Endodermal cell (in vitro differentiated cells): ENCODE measurements around the gene GATA2. TPM values are rescaled to one million over a fixed set of nuclear protein-coding genes. Genes with fewer than 3 reads are reported as not detected.

ENCODE experiments used
- DNase-seq: peaks from one replicate; pipeline ENCODE4 v3.0.0-alpha.2; 2017
- H3K27ac ChIP-seq: 2 replicates; pipeline ENCODE4 v1.5.1; 2013; ENCODE audit warnings: mild to moderate bottlenecking, low read depth, low read length, moderate library complexity
- H3K27me3 ChIP-seq: 2 replicates; pipeline ENCODE4 v1.6.1; 2013; ENCODE audit warnings: mild to moderate bottlenecking, low read length, moderate library complexity; ENCODE audit not compliant: insufficient read depth, control insufficient read depth, poor library complexity, severe bottlenecking
- H3K36me3 ChIP-seq: 2 replicates; pipeline ENCODE4 v1.7.0; 2013; ENCODE audit warnings: mild to moderate bottlenecking, low read length, moderate library complexity; ENCODE audit not compliant: control insufficient read depth, insufficient read depth
- H3K4me1 ChIP-seq: one replicate; pipeline ENCODE4 v1.7.0; 2013; ENCODE audit warnings: low read length; ENCODE audit not compliant: control insufficient read depth, insufficient read depth
- H3K4me3 ChIP-seq: 2 replicates; pipeline ENCODE4 v1.5.1; 2013; ENCODE audit warnings: mild to moderate bottlenecking, low read length, moderate library complexity
- H3K9ac ChIP-seq: 2 replicates; pipeline ENCODE4 v1.6.1; 2013; ENCODE audit warnings: mild to moderate bottlenecking, low read length, moderate library complexity; ENCODE audit not compliant: poor library complexity, severe bottlenecking; ENCODE audit errors: extremely low read depth
- H3K9me3 ChIP-seq: 2 replicates; pipeline ENCODE4 v1.6.1; 2013; ENCODE audit warnings: mild to moderate bottlenecking, low read length, moderate library complexity; ENCODE audit not compliant: control insufficient read depth
- H3K27ac Mint-ChIP-seq: 2 replicates; pipeline ENCODE4 v1.8.0; 2020; ENCODE audit warnings: mixed read lengths
- H3K27me3 Mint-ChIP-seq: 2 replicates; pipeline ENCODE4 v1.8.0; 2021; ENCODE audit warnings: mild to moderate bottlenecking, mixed read lengths; ENCODE audit not compliant: insufficient read depth
- H3K36me3 Mint-ChIP-seq: 2 replicates; pipeline ENCODE4 v1.8.0; 2020; ENCODE audit warnings: low read depth, mixed read lengths
- H3K4me1 Mint-ChIP-seq: 2 replicates; pipeline ENCODE4 v1.8.0; 2020; ENCODE audit warnings: mixed read lengths
- H3K4me3 Mint-ChIP-seq: 2 replicates; pipeline ENCODE4 v1.8.0; 2020; ENCODE audit warnings: mild to moderate bottlenecking, moderate library complexity, mixed read lengths
- H3K9me3 Mint-ChIP-seq: 2 replicates; pipeline ENCODE4 v1.8.0; 2020; ENCODE audit warnings: mild to moderate bottlenecking, mixed read lengths
- CTCF ChIP-seq: fragments of 200-600 bp; sonication (generic); conservative IDR thresholded peaks from 2 replicates; pipeline ENCODE4 v1.5.0; 2021; ENCODE audit warnings: antibody characterized with exemption, mild to moderate bottlenecking
- WGBS, 2 experiments: methylation state at CpG; one replicate each; pipeline versions ENCODE4 v1.1.5 to v1.1.7; 2013; ENCODE audit warnings: missing lambda C conversion rate in 2 of 2, mixed read lengths in 1 of 2; ENCODE audit not compliant: insufficient coverage in 1 of 2, insufficient read length in 1 of 2; 5-methylcytosine and 5-hydroxymethylcytosine counted together
- total RNA-seq, 2 donors: library from RNA; stranded (reverse); fragmentation: NEBNext Ultra II Directional in 1 of 2; extraction: Animal tissue kit (Norgen Biotek cat#: 25700) in 1 of 2; gene quantifications; 2 replicates in 1 of 2; 3 replicates in 1 of 2; pipeline ENCODE4 v1.2.1, GENCODE V29; 2021

GATA2 gene
- total RNA-seq, 2 donors from 2014 or later, result 1.2 to 1.6 TPM

GRCh38 chr3:128459461-128459820, 33.6 kb downstream of the GATA2 start:
- WGBS, 2 experiments, result 87 to 89% methylated on average over 7 to 9 of the region's 9 CpGs
- DNase-seq, result no peak
- no peak overlapping the region for H3K27ac Mint-ChIP-seq
- Histone ChIP-seq H3K9me3 (no peaks in the 10 kb centered on the region), H3K9ac (no peak overlapping the region), H3K27me3 (peaks cover 17% of the 10 kb centered on the region), H3K27ac (no peak overlapping the region), H3K4me3 (no peak overlapping the region), H3K4me1 (peaks cover 4% of the 10 kb centered on the region), H3K36me3 (no peaks in the 10 kb centered on the region)
- H3K4me3 Mint-ChIP-seq, result no peak overlapping the region
- H3K27me3 Mint-ChIP-seq, result peaks cover 78% of the 10 kb centered on the region
- peaks cover 7% of the 10 kb centered on the region for H3K4me1 Mint-ChIP-seq
- H3K36me3 Mint-ChIP-seq, result no peaks in the 10 kb centered on the region
- H3K9me3 Mint-ChIP-seq, result no peaks in the 10 kb centered on the region
- no peak for TF ChIP-seq CTCF

DNA sequence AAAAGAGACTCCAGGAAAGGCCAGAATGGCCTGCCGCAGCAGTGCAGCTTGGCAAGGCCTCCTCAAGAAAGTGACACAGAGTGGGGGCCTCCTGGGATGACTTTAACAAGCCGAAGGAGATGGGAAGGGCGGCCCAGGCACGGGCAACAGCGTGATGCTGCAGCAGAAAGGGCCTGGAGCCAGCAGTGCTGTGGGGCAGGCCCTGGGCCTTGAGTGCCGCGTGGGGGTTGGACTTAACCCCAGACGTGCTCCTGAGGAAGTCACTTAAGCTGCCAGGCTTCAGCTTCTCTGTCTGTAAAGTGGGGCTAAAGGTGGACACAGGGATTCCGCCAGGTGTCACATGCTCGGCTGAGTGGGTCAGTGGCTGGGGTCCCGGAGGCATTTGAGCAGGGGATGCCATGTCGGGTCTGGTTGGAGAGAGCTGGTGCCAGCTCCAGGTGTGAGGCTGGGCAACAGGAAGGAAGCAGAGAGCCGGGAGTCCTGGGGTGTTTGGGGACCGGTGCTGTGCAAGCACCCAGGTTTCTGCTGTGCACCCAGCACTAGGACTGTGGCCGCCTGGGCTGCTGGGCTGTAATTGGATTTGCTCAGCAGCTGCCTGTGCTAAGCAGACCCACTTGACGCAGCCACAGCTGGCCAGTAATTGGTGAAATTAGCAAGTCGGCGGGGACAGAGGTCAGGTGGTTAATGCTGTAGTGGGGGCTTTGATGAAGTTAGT, 34.1 kb downstream of the GATA2 start:
- peaks cover 7% of the 10 kb centered on the region for H3K4me1 Mint-ChIP-seq
- Histone ChIP-seq H3K4me3 (no peak overlapping the region), H3K36me3 (no peaks in the 10 kb centered on the region), H3K4me1 (peaks cover 4% of the 10 kb centered on the region), H3K27me3 (peaks cover 15% of the 10 kb centered on the region), H3K9ac (no peak overlapping the region), H3K27ac (no peak overlapping the region), H3K9me3 (no peaks in the 10 kb centered on the region)
- H3K4me3 Mint-ChIP-seq, result no peak overlapping the region
- H3K36me3 Mint-ChIP-seq, result no peaks in the 10 kb centered on the region
- no peaks in the 10 kb centered on the region for H3K9me3 Mint-ChIP-seq
- no peak for TF ChIP-seq CTCF
- no peak for DNase-seq
- no peak overlapping the region for H3K27ac Mint-ChIP-seq
- 91 to 95% methylated on average over 11 to 18 of the region's 18 CpGs for WGBS, 2 experiments
- peaks cover 78% of the 10 kb centered on the region for H3K27me3 Mint-ChIP-seq

- Histone ChIP-seq H3K27me3 (peaks cover 15% of the 10 kb centered on the region), H3K9ac (no peak overlapping the region), H3K4me1 (peaks cover 4% of the 10 kb centered on the region), H3K9me3 (no peaks in the 10 kb centered on the region), H3K27ac (no peak overlapping the region), H3K4me3 (no peak overlapping the region), H3K36me3 (no peaks in the 10 kb centered on the region)
- Mint-ChIP-seq H3K36me3 (no peaks in the 10 kb centered on the region), H3K4me3 (no peak overlapping the region), H3K27me3 (peaks cover 76% of the 10 kb centered on the region), H3K4me1 (peaks cover 7% of the 10 kb centered on the region), H3K27ac (no peak overlapping the region), H3K9me3 (no peaks in the 10 kb centered on the region)
- 92 to 98% methylated on average over 11 to 12 of the region's 12 CpGs for WGBS, 2 experiments
- no peak for DNase-seq
- no peak for TF ChIP-seq CTCF
Observed at GRCh38 chr3:128457937-128458336, 35.1 kb downstream of the GATA2 start.
